HepG2 (cell line): Measurements from ENCODE around the gene EYA2. TPM values are rescaled to one million over a fixed set of nuclear protein-coding genes. Genes with fewer than 3 reads are reported as not detected.
A peak's percentile ranks its signal among the peaks of the same experiment; 100 is the strongest.

Experiments used
- HMGXB4 ChIP-seq, 2 experiments: sonication (generic) in 1 of 2; formaldehyde crosslinking in 1 of 2; IDR thresholded peaks; 2 replicates each; pipeline versions ENCODE4 v1.4.0 to v1.6.1; 2018 to 2020; ENCODE audit warnings: missing genetic modification reagents in 2 of 2, borderline replicate concordance in 1 of 2, low read depth in 1 of 2, mild to moderate bottlenecking in 1 of 2, missing biosample characterization in 1 of 2
- HOXA3 ChIP-seq: sonication (generic); formaldehyde crosslinking; IDR thresholded peaks from 2 replicates; pipeline ENCODE4 v1.5.0; 2020; ENCODE audit warnings: missing genetic modification reagents
- HOXA7 ChIP-seq: sonication (generic); formaldehyde crosslinking; IDR thresholded peaks from 2 replicates; pipeline ENCODE4 v1.8.1; 2022; ENCODE audit warnings: mild to moderate bottlenecking, missing genetic modification reagents, moderate library complexity
- KLF15 ChIP-seq: sonication (generic); formaldehyde crosslinking; IDR thresholded peaks from 2 replicates; pipeline ENCODE4 v1.8.1; 2023; ENCODE audit warnings: borderline replicate concordance, mild to moderate bottlenecking, inconsistent platforms, missing genetic modification reagents, mixed read lengths
- MAFF ChIP-seq: IDR thresholded peaks from 2 replicates; pipeline ENCODE4 v1.6.1; 2011; ENCODE audit warnings: low read depth, low read length, improper control_type of control experiment
- MED1 ChIP-seq: sonication (generic); formaldehyde crosslinking; IDR thresholded peaks from 2 replicates; pipeline ENCODE4 v1.4.0; 2020; ENCODE audit warnings: missing genetic modification reagents
- NCOR1 ChIP-seq: fragments of 200-600 bp; sonication (generic); IDR thresholded peaks from 2 replicates; pipeline ENCODE4 v1.7.0; 2017; ENCODE audit warnings: antibody characterized with exemption, low read length, borderline replicate concordance
- NFIB ChIP-seq: sonication (generic); formaldehyde crosslinking; IDR thresholded peaks from 2 replicates; pipeline ENCODE4 v1.9.0; 2021; ENCODE audit warnings: missing genetic modification reagents, mild to moderate bottlenecking, borderline replicate concordance
- NFIC ChIP-seq: IDR thresholded peaks from 2 replicates; pipeline ENCODE4 v1.6.1; 2012; ENCODE audit warnings: mild to moderate bottlenecking, low read length, inconsistent platforms
- NFKB2 ChIP-seq: sonication (generic); formaldehyde crosslinking; IDR thresholded peaks from 2 replicates; pipeline ENCODE4 v1.4.0; 2020; ENCODE audit warnings: missing genetic modification reagents, borderline replicate concordance
- PAXIP1 ChIP-seq: sonication (generic); formaldehyde crosslinking; conservative IDR thresholded peaks from 2 replicates; pipeline ENCODE4 v1.4.0; 2020; ENCODE audit warnings: mild to moderate bottlenecking, missing genetic modification reagents, moderate library complexity
- STAG1 ChIP-seq: sonication (generic); formaldehyde crosslinking; IDR thresholded peaks from 2 replicates; pipeline ENCODE4 v1.4.0; 2020; ENCODE audit warnings: missing genetic modification reagents
- STAT5B ChIP-seq: sonication (generic); formaldehyde crosslinking; IDR thresholded peaks from 2 replicates; pipeline ENCODE4 v1.4.0; 2020; ENCODE audit warnings: missing genetic modification reagents
- ZMYM2 ChIP-seq: sonication (generic); formaldehyde crosslinking; IDR thresholded peaks from 2 replicates; pipeline ENCODE4 v1.8.0; 2022; ENCODE audit warnings: mild to moderate bottlenecking, missing genetic modification reagents
- ZNF225 ChIP-seq: sonication (generic); formaldehyde crosslinking; IDR thresholded peaks from 2 replicates; pipeline ENCODE4 v1.4.0; 2020; ENCODE audit warnings: mild to moderate bottlenecking, missing genetic modification reagents
- ZNF512B ChIP-seq: sonication (generic); formaldehyde crosslinking; IDR thresholded peaks from 2 replicates; pipeline ENCODE4 v1.5.1; 2020; ENCODE audit warnings: missing genetic modification reagents, mild to moderate bottlenecking, borderline replicate concordance
- ZNF572 ChIP-seq: sonication (generic); formaldehyde crosslinking; IDR thresholded peaks from 2 replicates; pipeline ENCODE4 v1.5.1; 2020; ENCODE audit warnings: mild to moderate bottlenecking, missing genetic modification reagents
- ZSCAN30 ChIP-seq: sonication (generic); formaldehyde crosslinking; IDR thresholded peaks from 2 replicates; pipeline ENCODE4 v1.5.0; 2020; ENCODE audit warnings: mild to moderate bottlenecking, missing genetic modification reagents
- ZUFSP ChIP-seq: sonication (generic); formaldehyde crosslinking; IDR thresholded peaks from 2 replicates; pipeline ENCODE4 v1.9.0; 2021; ENCODE audit warnings: missing genetic modification reagents, mild to moderate bottlenecking, borderline replicate concordance
- ZZZ3 ChIP-seq: sonication (generic); formaldehyde crosslinking; IDR thresholded peaks from 2 replicates; pipeline ENCODE4 v1.4.0; 2020; ENCODE audit warnings: missing genetic modification reagents, mild to moderate bottlenecking, borderline replicate concordance
- polyA plus RNA-seq, 8 experiments: library from polyadenylated mRNA; depleted of rRNA in 3 of 8; stranded (reverse) in 7 of 8; unstranded in 1 of 8; fragments of >200 nt; fragmentation: Illumina TruSeq in 4 of 8; extraction: Trizol in 4 of 8; gene quantifications; 2 replicates each; pipeline versions ENCODE4 v1.2.1 to v1.2.3, GENCODE V29; 2011 to 2016; ENCODE audit warnings: low read depth in 4 of 8, missing spikeins in 1 of 8, mixed read lengths in 1 of 8; ENCODE audit not compliant: insufficient read depth in 1 of 8
- total RNA-seq, 5 experiments: library from RNA; depleted of rRNA; stranded (reverse); fragments of >200 nt; fragmentation: Illumina TruSeq; extraction: Trizol; gene quantifications; 2 replicates each; pipeline ENCODE4 v1.2.3, GENCODE V29; 2016; ENCODE audit warnings: low read depth in 1 of 5

The EYA2 gene
- total and polyA plus RNA-seq, 2 of the 13 experiments (the other 11 are each of a cell fraction or from before 2014, with no cell fraction given), result not detected

- no peak; the same call in 1 of the 2 replicates for TF ChIP-seq ZNF512B
- TF ChIP-seq STAG1 (CRISPR knock-in tag), result 0 out of 2 replicates have a peak, but pooled peaks have one; percentile 7
- TF ChIP-seq NFIB (CRISPR knock-in tag), result no peak
- no peak for TF ChIP-seq ZUFSP (CRISPR knock-in tag)
- 0 out of 2 replicates have a peak, but pooled peaks have one; percentile 19 for TF ChIP-seq ZMYM2 (CRISPR knock-in tag)
- no peak for TF ChIP-seq ZNF225 (CRISPR knock-in tag)
- no peak; the same call in none of the 2 replicates for TF ChIP-seq PAXIP1 (CRISPR knock-in tag)
- TF ChIP-seq NFKB2 (CRISPR knock-in tag), result peak; percentile 29; the same call in 1 of the 2 replicates
- no peak for TF ChIP-seq HOXA7 (CRISPR knock-in tag)
- no peak for TF ChIP-seq KLF15
- TF ChIP-seq MED1 (CRISPR knock-in tag), result peak; percentile 44; the same call in 1 of the 2 replicates
- TF ChIP-seq STAT5B (CRISPR knock-in tag), result no peak
- TF ChIP-seq MAFF, result no peak
- TF ChIP-seq HMGXB4 (CRISPR knock-in tag; IDR thresholded peaks at IDR 0.05; ENCODE audit: borderline replicate concordance in 1 of 2, low read depth in 1 of 2), result no peak
- TF ChIP-seq ZZZ3 (CRISPR knock-in tag), result no peak
- TF ChIP-seq ZNF572 (CRISPR knock-in tag), result no peak; the same call in 1 of the 2 replicates
- TF ChIP-seq ZSCAN30 (CRISPR knock-in tag), result no peak
- 0 out of 2 replicates have a peak, but pooled peaks have one; percentile 3 for TF ChIP-seq HOXA3 (CRISPR knock-in tag)
- no peak for TF ChIP-seq NFIC
- TF ChIP-seq NCOR1, result no peak
Measured at GRCh38 chr20:46965477-46965876, 70.8 kb downstream of the EYA2 start (continued).
